Effector memory CD8-positive, alpha-beta T cell (primary cell): Measurements from ENCODE around the gene ZNF804B.

Source experiments
- ATAC-seq: fragments of 150-1000 bp; cut with Tn5 transposase; replicated peaks from 2 replicates; pipeline ENCODE4 v1.10.0; 2021; ENCODE audit warnings: mild to moderate bottlenecking, moderate library complexity
- DNase-seq, 3 experiments: peaks; one replicate each; pipeline ENCODE4 v3.0.0; 2021
- H3K27ac Mint-ChIP-seq, 2 donors: one replicate each; pipeline ENCODE4 v1.8.0; 2022; ENCODE audit warnings: mild to moderate bottlenecking in 2 of 2, mixed read lengths in 2 of 2, moderate library complexity in 2 of 2
- H3K27me3 Mint-ChIP-seq, 2 donors: one replicate each; pipeline ENCODE4 v1.8.0; 2022; ENCODE audit warnings: mixed read lengths in 2 of 2
- H3K36me3 Mint-ChIP-seq: one replicate; pipeline ENCODE4 v1.8.0; 2022; ENCODE audit warnings: mild to moderate bottlenecking, moderate library complexity, mixed read lengths; ENCODE audit not compliant: insufficient read depth
- H3K4me1 Mint-ChIP-seq, 2 donors: one replicate each; pipeline ENCODE4 v1.8.0; 2022; ENCODE audit warnings: low read depth in 2 of 2, mixed read lengths in 2 of 2
- H3K4me3 Mint-ChIP-seq, 2 donors: one replicate each; pipeline ENCODE4 v1.8.0; 2022; ENCODE audit warnings: mild to moderate bottlenecking in 2 of 2, mixed read lengths in 2 of 2, moderate library complexity in 2 of 2
- H3K9me3 Mint-ChIP-seq, 2 donors: one replicate each; pipeline ENCODE4 v1.8.0; 2022; ENCODE audit warnings: mixed read lengths in 2 of 2

The ZNF804B gene

GRCh38 chr7:89334797-89335196 lies 575.3 kb downstream of the ZNF804B start:
- Mint-ChIP-seq H3K4me3 (no peak overlapping the region), H3K27me3 (no peaks in the 10 kb centered on the region), H3K9me3 (peaks cover 10 to 41% of the 10 kb centered on the region in 2 donors), H3K4me1 (no peaks in the 10 kb centered on the region), H3K36me3 (no peaks in the 10 kb centered on the region), H3K27ac (no peak overlapping the region)
- ATAC-seq, result no peak
- DNase-seq, result no peak

- Mint-ChIP-seq H3K4me3 (no peak overlapping the region), H3K27ac (no peak overlapping the region), H3K4me1 (no peaks in the 10 kb centered on the region), H3K36me3 (no peaks in the 10 kb centered on the region), H3K27me3 (no peaks in the 10 kb centered on the region), H3K9me3 (peaks cover 12 to 41% of the 10 kb centered on the region in 2 donors)
- DNase-seq (no peak), ATAC-seq (no peak)
These were observed 576.0 kb downstream of the ZNF804B start for GRCh38 chr7:89335490-89335889.

- DNase-seq, result no peak
- H3K36me3 Mint-ChIP-seq, result no peaks in the 10 kb centered on the region
- no peak overlapping the region for H3K4me3 Mint-ChIP-seq
- H3K27me3 Mint-ChIP-seq, result no peaks in the 10 kb centered on the region
- peaks cover 12 to 41% of the 10 kb centered on the region in 2 donors for H3K9me3 Mint-ChIP-seq
- no peaks in the 10 kb centered on the region for H3K4me1 Mint-ChIP-seq
- no peak overlapping the region for H3K27ac Mint-ChIP-seq
- ATAC-seq, result no peak
These were observed 576.6 kb downstream of the ZNF804B start for GRCh38 chr7:89336121-89336520.

DNA sequence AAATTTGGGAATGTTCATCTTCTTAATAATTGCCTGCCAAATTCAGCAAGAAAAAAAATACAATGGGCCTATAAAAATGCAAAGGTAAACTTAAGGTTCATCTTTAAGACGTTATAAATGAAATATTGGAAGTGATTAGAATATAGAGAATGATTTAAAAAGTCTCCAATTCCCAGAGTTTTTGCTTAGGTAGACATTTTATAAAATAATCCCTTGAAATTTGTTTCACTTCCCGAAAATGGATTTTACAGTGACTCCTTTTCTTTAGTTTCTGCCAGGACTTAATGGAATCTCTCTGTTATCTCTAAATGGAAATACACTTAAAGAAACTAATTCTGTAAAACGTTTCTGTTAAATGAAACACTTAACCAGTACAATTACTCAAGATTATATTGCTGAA lies 580.2 kb downstream of the ZNF804B start:
- Mint-ChIP-seq H3K9me3 (peaks cover 11 to 25% of the 10 kb centered on the region in 2 donors), H3K27ac (no peak overlapping the region), H3K27me3 (no peaks in the 10 kb centered on the region), H3K36me3 (no peaks in the 10 kb centered on the region), H3K4me1 (no peaks in the 10 kb centered on the region), H3K4me3 (no peak overlapping the region)
- ATAC-seq (no peak), DNase-seq (no peak)

DNA sequence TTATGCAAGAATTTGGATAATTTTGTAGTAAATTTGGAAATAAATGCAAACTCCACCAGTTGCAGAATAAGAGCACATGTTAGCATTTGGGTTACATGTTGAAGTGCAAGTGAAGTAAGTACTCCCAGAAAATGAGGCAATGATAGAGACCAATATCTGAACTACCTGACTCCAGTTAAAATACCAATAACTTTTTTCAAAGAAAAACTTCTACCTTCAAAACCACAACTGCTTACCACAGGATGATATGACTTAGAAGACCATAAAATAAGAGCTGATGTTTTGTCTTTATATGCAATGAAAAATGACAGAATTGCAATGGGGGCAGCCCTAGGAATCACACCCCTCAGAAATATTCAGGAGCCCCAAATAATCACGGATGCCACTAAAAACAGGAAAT lies 597.6 kb downstream of the ZNF804B start:
- no peak for ATAC-seq
- Mint-ChIP-seq H3K36me3 (no peaks in the 10 kb centered on the region), H3K27me3 (no peaks in the 10 kb centered on the region), H3K27ac (no peak overlapping the region), H3K4me3 (no peak overlapping the region), H3K4me1 (no peaks in the 10 kb centered on the region), H3K9me3 (peaks cover 0 to 2% of the 10 kb centered on the region in 2 donors)
- DNase-seq, result no peak

DNA sequence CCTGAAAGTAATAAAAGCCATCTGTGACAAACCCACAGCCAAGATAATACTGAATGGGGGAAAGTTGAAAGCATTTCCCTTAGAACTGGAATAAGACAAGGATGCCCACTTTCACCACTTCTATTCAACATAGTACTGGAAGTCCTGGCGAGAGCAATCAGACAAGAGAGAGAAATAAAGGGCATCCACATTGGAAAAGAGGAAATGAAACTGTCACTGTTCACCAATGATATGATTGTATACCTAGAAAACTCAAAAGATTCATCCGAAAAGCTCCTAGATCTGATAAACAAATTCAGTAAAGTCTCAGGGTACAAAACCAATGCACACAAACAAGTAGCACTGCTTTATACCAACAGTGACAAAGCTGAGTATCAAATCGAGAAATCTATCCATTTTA lies 617.7 kb downstream of the ZNF804B start:
- H3K9me3 Mint-ChIP-seq, result peaks cover 6 to 8% of the 10 kb centered on the region in 2 donors
- DNase-seq (no peak), ATAC-seq (no peak)
- H3K27ac Mint-ChIP-seq, result no peak overlapping the region
- H3K4me3 Mint-ChIP-seq, result no peak overlapping the region
- H3K4me1 Mint-ChIP-seq, result no peaks in the 10 kb centered on the region
- H3K36me3 Mint-ChIP-seq, result no peaks in the 10 kb centered on the region
- no peaks in the 10 kb centered on the region for H3K27me3 Mint-ChIP-seq

DNA sequence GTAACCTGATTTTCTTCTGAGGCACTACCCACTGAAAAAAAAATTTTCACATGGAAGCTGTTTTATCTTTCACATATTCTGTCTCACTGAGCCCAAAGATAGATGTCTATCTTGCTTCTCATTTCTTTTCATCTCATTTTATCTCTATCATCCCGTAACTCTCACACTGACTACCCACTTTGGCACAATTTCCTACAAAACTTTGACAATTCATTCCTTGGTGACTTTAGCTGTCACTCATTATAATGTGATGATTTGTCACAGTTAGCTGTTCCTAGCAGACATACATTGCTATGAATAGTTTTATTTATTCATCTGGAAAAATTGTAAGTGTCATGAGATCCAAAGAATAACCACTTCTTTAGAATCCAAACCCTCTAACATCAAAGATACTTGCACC lies 625.9 kb downstream of the ZNF804B start:
- Mint-ChIP-seq H3K36me3 (no peaks in the 10 kb centered on the region), H3K27me3 (no peaks in the 10 kb centered on the region), H3K4me1 (no peaks in the 10 kb centered on the region), H3K27ac (no peak overlapping the region), H3K9me3 (peaks cover 0 to 4% of the 10 kb centered on the region in 2 donors), H3K4me3 (no peak overlapping the region)
- ATAC-seq (no peak), DNase-seq (no peak)
